ENCODE results near the gene BRIP1. TPM values are rescaled to one million over a fixed set of nuclear protein-coding genes. Genes with fewer than 3 reads are reported as not detected.

Gene BRIP1
- total RNA-seq, 1 experiment from 2014 or later, result 9.4 TPM

GRCh38 chr17:61789872-61790271 is 73.5 kb downstream of the BRIP1 start:
- no peaks in the 10 kb centered on the region for H3K4me1 ChIP-seq (ENCODE audit: control insufficient read depth, insufficient read depth, low read length)
- no peak for DNase-seq (ENCODE audit: low read depth, low spot score)
- H3K36me3 ChIP-seq (ENCODE audit: control insufficient read depth, insufficient read depth, low read length), result no peaks in the 10 kb centered on the region
- ChIA-PET POLR2A (no interaction called here), CTCF (no interaction called here)
- BruUV-seq (replicated peaks), result no TSS peak
- H3K27ac ChIP-seq (ENCODE audit: low read length), result no peak overlapping the region
- no peaks in the 10 kb centered on the region for H3K9me3 ChIP-seq (ENCODE audit: control insufficient read depth, insufficient read depth, low read depth, low read length)
- ATAC-seq, result no peak
- in situ Hi-C loops (cut with HindIII; ENCODE audit: low pct_unique_long_range_greater_than_20kb, low sequenced_read_pairs) (no loop called here), intact Hi-C loops (cut with micrococcal nuclease; ENCODE audit: unreplicated experiment) (no loop called here)
- H3K4me3 ChIP-seq (ENCODE audit: low read depth in 2 of 2, low read length in 2 of 2), result no peak overlapping the region
- H3K27me3 ChIP-seq (ENCODE audit: control insufficient read depth, insufficient read depth, low read length), result no peaks in the 10 kb centered on the region
- TF ChIP-seq CTCF (IDR thresholded peaks at IDR 0.05) (no peak), SIN3A (IDR thresholded peaks at IDR 0.05; ENCODE audit: borderline replicate concordance, insufficient read depth, low read depth, low read length) (no peak), REST (IDR thresholded peaks at IDR 0.05; ENCODE audit: insufficient read depth in 1 of 2, low read depth in 2 of 2, low read length in 1 of 2) (no peak), TCF7L2 (IDR thresholded peaks at IDR 0.05; ENCODE audit: low read depth, low read length) (no peak), POLR2AphosphoS5 (IDR thresholded peaks at IDR 0.05; ENCODE audit: low read depth, low read length) (no peak)

- no peaks in the 10 kb centered on the region for H3K4me1 ChIP-seq (ENCODE audit: control insufficient read depth, insufficient read depth, low read length)
- in situ Hi-C loops (cut with HindIII; ENCODE audit: low pct_unique_long_range_greater_than_20kb, low sequenced_read_pairs), result no loop called here
- H3K27ac ChIP-seq (ENCODE audit: low read length), result no peak overlapping the region
- no peak for DNase-seq (ENCODE audit: low read depth, low spot score)
- H3K27me3 ChIP-seq (ENCODE audit: control insufficient read depth, insufficient read depth, low read length), result no peaks in the 10 kb centered on the region
- no peak for ATAC-seq
- no peaks in the 10 kb centered on the region for H3K36me3 ChIP-seq (ENCODE audit: control insufficient read depth, insufficient read depth, low read length)
- no TSS peak for BruUV-seq (replicated peaks)
- ChIA-PET POLR2A (interaction anchor here (0.7 kb wide), 1 partner anchor 582 kb away, joined by 3 read pairs; no protein-coding TSS in a partner anchor), CTCF (no interaction called here)
- no peak for TF ChIP-seq TCF7L2 (IDR thresholded peaks at IDR 0.05; ENCODE audit: low read depth, low read length)
- TF ChIP-seq REST (IDR thresholded peaks at IDR 0.05; ENCODE audit: insufficient read depth in 1 of 2, low read depth in 2 of 2, low read length in 1 of 2), result no peak
- TF ChIP-seq SIN3A (IDR thresholded peaks at IDR 0.05; ENCODE audit: borderline replicate concordance, insufficient read depth, low read depth, low read length), result no peak
- H3K9me3 ChIP-seq (ENCODE audit: control insufficient read depth, insufficient read depth, low read depth, low read length), result no peaks in the 10 kb centered on the region
- no peak overlapping the region for H3K4me3 ChIP-seq (ENCODE audit: low read depth in 2 of 2, low read length in 2 of 2)
- intact Hi-C loops (cut with micrococcal nuclease; ENCODE audit: unreplicated experiment), result no loop called here
Observed at GRCh38 chr17:61786088-61786487, 77.2 kb downstream of the BRIP1 start.
